Cardiac septum (tissue), 1 donor: Measurements from ENCODE around the gene TGM5. TPM values are rescaled to one million over a fixed set of nuclear protein-coding genes. Genes with fewer than 3 reads are reported as not detected.

Source experiments
- DNase-seq: peaks from one replicate; pipeline ENCODE4 v3.0.0-alpha.2; 2020; ENCODE audit warnings: low spot score
- intact Hi-C: fragments of 100-400 bp; cut with DNase I; formaldehyde crosslinking; loops from one replicate; pipeline ENCODE4 v1.14.0; 2022
- total RNA-seq: library from RNA; stranded (reverse); fragmentation: NEBNext Ultra II Directional; extraction: Animal tissue kit (Norgen Biotek cat#: 25700); gene quantifications from one replicate; pipeline ENCODE4 v1.2.1, GENCODE V29; 2021
- donor health status: DM: no; HTN: no; CAD: no.

TGM5 gene
- total RNA-seq, 1 donor from 2014 or later = not detected

DNA sequence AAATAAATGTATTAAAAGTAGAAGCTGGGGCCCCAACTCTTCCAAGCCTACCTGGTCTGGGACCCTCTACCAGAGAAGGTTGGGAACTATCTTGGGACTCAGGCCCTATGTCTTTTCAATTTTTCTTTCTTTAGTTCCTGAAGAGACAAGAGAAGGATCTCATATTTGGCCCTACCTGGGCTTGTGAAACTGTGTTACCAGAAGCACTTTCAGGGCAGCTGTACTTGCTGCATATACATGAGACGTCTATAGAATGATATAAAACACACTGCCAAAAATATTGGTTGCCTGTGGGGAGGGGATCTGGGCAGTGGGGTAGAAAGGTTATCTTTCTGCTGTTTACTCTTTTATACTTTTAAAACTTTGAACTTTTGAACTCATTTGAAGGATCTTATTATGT is 45.3 kb downstream of the TGM5 start:
- intact Hi-C loops = no loop called here
- DNase-seq = no peak

DNA sequence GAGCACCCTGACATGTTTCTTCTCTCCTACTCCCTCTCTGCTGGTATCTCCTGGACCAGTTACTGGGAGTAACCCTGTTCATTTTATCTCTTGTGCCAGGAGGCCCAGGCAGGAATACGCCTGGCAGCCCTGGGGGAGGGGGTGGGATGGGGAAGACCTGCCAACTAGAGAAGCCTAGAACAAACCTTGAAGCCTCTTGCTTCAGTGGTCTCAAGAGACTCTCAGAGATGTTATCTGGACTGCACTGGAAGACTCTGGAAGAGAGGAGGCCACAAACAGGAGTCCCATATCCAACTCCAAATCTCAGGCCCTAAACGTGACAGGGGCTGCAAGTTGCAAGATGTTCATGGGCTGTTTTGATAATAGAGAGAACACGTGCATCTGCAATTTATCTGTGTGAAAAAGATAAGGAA is 45.7 kb downstream of the TGM5 start, which contains the start of gene EPB42:
Gene EPB42, minus strand, starts transcription at position 28 of the 413 bp plus-strand sequence. CDS start 193 bp downstream, outside the sequence.
- intact Hi-C loops = no loop called here
- no peak for DNase-seq

DNA sequence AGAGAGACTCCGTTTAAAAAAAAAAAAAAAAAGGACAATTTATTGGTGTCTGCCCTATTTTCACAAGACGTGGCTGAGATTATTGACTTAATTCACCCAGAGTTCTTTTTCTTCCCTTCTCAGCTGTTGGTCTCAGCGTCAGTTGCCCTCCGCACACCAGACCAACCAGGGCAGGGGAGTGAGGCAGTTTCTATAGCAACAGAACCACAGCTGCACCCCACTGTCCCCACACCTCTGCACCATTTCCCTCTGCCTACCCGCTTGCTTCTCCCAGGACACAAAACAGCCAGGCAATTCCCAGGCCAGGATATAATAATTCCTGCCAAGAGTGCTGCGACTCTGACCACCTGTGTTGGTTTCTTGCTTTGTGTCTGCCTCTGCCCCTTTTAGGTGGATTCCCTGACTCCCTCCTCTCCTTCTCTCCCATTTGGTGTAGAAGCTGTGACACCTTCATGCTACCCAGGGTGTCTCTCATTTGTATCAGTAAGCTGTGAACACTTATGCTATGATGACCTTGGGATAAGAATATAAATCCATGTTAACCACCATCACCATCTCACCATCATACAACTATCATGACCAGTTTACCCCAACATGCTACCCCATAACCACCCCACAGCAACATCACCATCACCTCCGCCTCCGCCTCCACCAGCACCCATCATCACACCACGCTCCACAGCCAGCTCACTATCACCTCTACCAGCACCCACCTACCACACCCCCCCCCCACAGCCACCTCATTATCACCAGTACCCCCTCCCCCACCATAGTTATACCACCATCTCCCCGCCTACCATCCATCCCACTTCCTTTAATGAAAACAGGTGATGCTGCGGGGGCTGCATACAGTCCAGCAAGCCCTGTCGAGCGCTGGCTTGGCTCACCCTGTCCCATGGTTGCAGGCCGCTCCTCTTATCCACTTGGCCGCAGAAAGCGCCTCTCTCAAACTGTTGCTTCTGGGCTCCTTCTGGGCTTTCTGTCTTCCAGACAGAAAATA is 46.5 kb downstream of the TGM5 start:
- intact Hi-C loops = no loop called here
- no peak for DNase-seq

DNA sequence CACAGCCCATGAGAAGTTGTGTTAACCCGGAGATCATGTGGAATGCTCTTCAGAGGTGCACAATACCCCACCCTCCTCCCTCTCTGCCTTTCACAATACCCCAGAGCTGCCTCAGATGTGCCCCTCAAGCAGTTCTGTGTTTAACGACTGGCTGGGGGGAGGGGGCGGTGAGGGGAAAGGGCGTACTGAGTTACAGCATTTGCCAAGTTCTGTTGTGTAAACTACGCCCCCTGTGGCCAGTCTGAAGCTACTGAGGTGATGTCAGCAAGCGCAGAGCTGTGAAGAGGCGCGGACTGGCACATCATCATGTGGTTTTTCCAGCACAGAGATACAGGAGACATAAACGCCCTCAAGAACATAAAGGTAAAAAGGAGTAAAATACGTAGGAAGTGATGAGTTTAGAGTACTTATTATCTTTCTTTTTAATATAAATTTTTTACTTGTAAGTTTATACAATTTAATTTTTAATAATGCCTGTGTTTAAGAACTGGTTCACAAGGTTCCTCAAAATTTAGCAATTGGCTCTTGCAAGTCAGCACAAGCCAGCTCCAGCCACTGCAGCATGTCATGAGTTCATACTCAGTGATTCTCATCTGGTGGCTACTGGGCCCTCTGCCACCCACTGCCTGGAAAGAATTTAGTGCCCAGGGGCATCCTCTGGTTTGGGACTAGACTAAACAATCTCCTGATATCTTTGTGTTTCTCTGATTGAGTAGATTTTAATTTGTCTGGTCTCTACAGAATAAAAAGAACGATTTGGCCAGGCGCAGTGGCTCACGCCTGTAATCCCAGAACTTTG is 47.6 kb downstream of the TGM5 start:
- intact Hi-C loops = no loop called here
- no peak for DNase-seq

DNA sequence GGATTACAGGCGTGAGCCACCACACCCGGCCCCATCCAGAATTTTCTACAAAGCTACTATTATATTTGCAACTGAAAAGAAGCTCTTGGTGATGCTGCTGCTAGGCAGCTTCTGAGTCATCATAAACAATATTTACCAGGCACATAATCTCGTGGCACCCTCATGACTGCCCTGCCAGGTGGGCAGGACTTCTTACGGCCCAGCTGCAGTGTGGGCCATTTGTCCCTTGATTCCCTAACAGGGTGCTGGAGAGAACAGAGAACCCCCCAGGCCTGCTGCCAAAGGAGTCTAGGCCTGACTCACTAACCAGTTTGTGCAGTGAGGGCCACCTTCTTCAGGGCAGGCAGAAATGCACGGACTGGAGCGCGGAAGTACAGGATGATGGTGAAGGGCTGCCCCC is 50.8 kb downstream of the TGM5 start:
- intact Hi-C loops = no loop called here
- no peak for DNase-seq

DNA sequence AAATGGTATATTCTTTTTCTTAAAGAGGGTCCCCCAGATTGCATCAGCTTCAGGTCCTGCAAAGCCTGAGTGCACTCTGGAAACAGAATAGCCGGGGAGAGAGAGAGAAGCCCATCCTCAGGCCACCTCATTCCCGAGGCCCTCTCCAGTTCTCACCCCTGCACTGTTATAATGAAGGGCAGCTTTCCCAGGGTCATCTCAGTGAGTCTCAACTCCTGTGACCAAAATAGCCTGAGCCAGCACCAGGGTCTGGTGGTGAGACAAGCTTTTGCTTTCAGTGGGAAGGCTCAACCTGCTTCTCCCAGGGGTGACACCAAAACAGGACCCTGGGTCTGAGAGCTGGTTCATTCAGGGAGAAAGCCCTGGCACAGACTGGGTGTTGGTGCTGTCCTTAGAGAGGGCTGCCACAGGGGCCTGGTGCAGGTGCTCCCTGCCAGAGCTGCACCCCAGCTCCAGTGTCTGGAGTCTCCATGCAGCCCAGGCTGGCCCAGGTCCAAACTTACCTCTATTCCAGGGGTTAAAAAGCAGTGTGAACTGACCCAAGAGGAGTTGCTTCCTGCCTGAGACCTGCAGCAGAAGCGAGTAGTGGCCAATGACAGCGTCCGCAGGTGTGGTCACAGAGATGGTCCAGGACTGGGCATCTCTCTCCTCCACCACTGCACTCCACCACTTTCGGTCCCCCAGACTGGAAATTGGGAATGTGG is 52.0 kb downstream of the TGM5 start:
- DNase-seq = no peak
- intact Hi-C loops = no loop called here

DNA sequence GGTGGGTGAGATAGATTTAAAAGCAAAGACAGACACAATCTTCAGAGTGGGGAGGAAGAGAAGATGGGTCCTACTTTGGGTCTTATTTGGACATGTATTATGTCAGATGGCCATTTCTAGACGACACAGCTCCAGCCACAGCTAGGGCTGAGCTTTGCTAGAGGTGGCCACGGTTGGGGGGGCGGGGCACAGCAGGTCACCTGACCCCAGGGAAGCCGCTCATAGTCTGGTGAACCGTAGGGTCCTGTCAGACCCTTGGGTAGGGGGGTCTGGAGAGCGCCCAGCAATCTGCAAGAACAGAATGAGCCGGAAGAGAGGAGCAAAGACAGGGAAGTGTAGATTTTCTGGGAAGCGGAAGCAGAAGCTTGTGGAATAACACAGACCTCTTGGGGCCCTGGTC is 52.6 kb downstream of the TGM5 start:
- no peak for DNase-seq
- intact Hi-C loops = no loop called here

DNA sequence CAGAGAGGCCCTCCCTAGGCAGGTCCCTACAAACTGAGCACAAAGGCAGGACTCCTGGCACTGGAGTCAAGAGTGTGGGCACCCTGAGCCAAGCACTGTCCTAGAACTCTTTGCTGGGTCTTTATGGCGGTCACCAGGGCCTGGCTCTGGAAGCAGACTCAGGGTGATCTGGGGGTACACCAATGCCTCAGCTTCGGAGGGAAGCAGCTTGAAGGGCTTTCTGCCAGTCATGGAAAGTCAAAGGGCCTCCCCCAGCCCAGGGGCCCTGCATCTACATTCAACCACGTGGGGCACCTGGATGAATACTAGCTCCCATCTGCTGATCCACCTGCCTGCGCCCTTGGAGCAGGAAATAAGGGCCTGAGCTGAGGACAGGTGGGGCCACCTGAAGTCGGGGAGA is 53.3 kb downstream of the TGM5 start:
- DNase-seq = no peak
- intact Hi-C loops = no loop called here

DNA sequence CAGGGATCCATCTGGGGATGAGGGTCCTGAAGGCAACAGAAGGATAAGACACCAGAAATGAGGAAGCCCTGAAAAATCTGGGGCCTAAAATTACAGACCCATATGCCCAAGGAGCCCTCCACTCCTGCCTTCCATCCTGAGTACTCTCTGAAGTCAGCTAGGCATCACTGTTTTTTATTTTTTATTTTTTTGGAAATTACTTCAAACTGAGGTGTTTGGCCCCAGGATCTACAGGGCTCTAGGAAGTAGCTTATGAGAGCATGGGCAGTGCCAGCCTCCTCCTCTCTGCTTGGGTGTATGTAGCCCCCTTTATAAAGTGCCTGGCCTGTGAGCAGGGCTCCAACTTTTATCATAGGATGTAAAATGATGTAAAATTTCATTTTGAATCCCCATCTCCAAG is 53.8 kb downstream of the TGM5 start:
- no peak for DNase-seq
- intact Hi-C loops = no loop called here

DNA sequence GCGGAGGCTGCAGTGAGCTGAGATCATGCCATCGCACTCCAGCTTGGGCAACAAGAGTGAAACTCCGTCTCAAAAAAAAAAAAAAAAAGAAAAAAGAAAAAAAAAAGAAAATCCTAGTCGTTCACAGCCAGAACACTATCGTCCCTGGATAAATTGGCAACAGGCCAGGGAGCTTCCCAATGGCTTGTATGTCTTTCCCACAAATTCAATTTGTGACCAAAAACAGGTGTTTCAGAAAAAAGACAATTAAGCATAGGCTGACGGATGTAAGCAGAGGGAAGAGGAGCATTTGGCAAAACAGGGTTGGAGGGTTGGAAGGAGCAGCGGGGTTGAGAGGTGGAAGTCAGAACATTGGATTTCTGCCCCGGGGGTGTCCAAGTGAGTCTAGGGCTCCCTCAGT is 54.4 kb downstream of the TGM5 start:
- intact Hi-C loops = no loop called here
- no peak for DNase-seq

DNA sequence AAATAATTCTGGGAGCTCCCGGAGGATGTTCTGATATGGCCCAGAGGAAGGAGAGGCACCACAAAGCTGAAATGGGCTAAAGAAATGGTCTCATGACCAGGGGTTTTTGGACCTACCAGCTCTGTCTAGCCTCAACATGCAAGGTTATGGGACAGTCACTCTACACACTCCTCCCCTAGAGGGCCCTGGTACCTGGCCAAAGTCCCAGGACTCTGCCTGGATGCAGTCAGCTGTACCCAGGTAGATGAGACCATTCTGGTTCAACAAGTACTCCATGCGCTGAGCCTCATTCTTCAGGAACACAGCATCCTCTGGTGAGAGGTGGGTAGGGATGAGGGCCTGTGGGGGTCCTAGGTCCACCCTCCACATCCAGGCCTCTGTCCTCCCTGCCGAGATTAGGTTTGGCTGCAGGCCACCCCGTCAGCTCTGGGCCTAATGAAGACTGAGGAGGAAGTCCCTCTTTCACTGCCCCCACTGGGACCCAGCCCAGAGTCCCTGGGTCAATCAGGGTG is 55.4 kb downstream of the TGM5 start:
- DNase-seq = no peak
- intact Hi-C loops = no loop called here

DNA sequence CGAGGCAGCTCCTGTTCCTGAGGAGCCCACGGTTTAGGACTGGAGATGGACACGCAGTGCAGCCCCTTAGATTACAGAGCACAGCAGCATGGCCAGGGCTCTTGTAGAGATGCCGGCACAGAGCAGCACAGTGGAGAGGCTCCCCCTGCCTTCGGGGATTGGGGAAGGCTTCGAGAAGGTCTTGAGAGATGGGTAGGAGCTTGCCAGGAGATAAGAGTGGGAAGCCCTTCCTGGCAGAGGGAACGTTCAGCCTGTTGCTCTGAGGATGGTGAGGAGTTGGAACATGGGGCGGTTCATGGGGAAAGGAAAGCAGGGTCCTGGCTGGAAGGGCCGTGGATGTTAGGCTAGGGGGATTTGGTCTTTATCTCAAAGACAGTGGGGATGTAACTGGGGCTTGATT is 55.9 kb downstream of the TGM5 start:
- intact Hi-C loops = no loop called here
- DNase-seq = no peak

DNA sequence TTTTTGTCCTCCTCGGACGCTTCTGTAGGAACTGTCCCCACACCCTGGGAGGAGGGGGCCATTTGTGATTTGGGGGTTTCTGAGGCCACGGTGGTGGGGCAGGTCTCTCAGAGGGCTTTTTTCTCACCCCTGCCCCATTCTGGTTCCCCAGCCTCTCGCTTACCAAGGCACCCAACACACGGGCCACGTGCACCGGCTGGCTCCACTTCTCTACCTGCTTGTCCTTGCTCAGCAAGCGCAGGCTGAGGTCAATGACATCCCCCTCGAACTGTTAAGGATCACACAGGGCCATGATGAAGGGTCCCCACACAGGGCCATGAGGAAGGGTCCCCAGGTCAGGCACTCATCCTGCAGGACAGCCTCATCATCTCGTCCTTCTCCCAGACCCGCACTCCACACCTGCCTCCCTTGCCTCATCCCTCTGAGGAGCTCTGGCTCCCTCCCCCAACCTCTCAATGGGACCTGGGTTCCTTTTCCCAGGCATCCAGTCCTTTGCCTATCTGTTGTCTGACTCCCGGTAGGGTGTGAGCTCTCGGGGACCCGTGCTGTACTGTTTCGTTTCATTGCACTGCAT is 56.5 kb downstream of the TGM5 start:
- no peak for DNase-seq
- intact Hi-C loops = no loop called here

DNA sequence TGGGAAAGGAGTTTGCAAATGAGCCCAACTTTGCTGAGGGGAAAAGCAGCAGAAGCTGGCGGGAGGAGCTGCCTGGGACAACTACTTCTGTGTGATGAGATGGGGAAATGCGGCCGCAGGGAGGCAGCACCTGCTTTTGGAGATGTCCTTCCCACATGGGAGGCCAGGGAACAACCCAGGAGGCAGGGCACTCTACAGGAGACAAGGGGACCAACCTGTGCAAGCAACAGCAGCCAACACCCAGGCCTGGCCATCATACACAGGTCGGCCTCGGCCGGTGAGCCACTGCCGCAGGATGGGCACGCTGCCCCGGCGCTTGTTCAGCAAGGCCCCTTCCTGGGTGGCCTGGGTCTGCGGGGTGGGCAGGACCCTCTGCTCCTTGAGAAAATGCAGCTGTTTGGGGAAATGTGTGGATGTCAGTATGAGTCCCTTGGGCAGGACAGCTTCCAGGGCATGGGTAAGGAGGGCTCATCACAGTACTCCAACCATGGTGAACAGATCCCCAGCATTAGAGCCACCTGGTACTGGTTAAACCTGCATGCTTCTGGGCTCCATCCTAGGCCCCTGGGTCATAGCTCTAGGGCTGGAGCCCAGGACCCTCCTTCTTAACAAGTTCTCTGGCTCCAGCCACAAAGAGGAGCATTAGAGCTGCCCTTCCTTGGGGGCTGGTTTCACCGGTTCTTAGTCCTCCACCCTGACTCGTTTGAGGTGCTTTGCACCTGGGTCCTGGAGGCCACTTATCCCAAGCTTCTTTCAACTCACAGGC is 57.5 kb downstream of the TGM5 start:
- no peak for DNase-seq
- intact Hi-C loops = no loop called here

DNA sequence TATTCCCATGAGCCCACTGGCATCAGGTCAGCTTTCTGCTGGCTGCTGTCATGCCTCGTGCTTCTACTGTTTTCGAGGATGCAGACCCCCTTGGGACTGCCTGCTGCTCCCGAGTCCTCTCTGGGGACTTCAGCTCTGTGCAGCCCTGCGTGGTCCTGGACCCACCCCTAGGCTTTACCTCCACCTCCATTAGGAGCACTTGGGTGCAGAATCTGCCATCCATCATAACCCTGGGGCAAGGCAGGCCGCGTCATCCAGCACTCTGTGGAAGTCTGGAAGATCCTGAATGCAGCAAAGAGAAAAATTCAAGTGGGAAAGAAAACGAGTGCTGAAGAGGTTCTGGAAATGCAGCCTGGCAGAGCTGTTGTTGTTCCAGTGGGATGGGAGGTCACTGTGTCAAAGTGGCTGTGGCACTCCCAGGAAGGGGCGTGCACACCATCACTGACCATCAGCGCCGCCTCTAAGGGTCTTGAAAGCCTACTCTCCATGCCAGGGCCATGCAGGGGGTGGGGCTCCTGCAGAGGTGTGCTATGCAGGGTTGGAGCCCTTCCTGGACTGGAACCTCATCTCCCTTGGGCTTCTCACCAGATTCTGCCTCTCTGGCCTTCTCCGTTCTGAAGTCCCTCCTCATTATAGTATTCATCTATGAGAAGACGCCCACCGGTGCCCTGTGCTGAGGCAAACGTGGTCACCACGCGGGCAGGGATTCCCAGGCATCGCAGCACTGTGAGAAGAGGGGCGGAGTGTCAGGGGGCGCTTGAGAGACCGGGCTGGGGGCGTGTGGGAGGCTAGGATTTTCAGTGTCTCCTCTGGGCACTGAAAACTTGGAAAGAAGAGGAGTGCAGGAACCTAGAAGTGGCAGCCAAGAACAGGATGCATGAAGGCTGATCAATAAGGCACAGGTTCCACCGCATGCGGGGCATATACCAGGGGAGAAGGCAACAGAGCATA is 58.4 kb downstream of the TGM5 start:
- intact Hi-C loops = no loop called here
- DNase-seq = no peak

DNA sequence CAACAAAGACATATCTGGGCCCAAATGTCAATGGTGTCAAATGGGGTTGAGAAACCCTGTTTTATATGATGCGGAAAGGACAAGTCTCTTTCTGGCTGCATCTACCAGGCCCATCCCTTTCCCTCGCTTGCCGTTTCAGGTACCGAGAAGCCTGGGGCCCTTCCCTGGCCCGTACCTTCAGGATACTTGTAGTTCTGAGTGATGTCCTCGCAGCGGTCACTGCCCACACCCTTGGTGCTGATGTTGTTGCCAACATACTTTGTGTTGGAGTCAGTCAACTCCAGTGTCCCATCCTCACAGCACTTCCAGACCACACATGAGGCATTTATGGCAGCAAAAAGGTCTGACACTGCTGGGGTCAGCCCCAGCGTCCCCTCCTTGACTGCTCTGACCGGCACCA is 59.7 kb downstream of the TGM5 start:
- intact Hi-C loops = no loop called here
- no peak for DNase-seq

DNA sequence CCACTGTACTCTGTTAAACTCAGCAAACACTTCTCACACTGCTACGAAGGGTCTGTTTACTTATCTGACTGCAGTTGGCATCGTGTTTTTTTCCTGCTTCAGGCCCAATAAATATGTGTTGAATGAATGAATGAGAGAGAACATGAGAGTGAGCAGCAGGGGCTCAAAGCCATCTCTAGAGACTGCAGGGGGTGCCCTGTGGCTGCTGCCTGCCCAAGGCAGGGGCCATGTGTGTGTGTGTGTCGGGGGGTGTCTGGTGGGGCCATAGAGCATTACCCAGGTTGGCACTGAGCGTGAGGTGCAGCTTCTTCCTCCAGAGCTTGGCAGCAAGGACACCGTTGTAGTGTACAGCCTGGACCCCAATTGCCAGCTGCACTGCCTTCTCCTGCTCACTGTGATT is 60.7 kb downstream of the TGM5 start:
- no peak for DNase-seq
- intact Hi-C loops = no loop called here
